Peyer's patch (tissue), 4 donors: Measurements from ENCODE around the gene PGAP6.

ENCODE experiments used
- CTCF ChIP-seq, 6 experiments: fragments of 450-650 bp in 4 of 6; fragments of 200-600 bp in 2 of 6; sonication (generic) in 1 of 6; IDR thresholded peaks; one replicate each; pipeline ENCODE4 v1.5.1; 2017 to 2019; ENCODE audit warnings: antibody characterized with exemption in 6 of 6, mild to moderate bottlenecking in 3 of 6, moderate library complexity in 1 of 6
- POLR2A ChIP-seq, 2 donors: fragments of 450-650 bp; IDR thresholded peaks; one replicate each; pipeline ENCODE4 v1.5.1; 2017; ENCODE audit warnings: antibody characterized with exemption in 2 of 2, mild to moderate bottlenecking in 2 of 2, moderate library complexity in 2 of 2

- no peak for TF ChIP-seq CTCF (IDR thresholded peaks at IDR 0.05)
- TF ChIP-seq POLR2A (IDR thresholded peaks at IDR 0.05), result no peak
Observed at GRCh38 chr16:379183-379960, 2.4 kb downstream of the PGAP6 start.
